ENCODE data around the gene KLHL40.

KLHL40 gene

DNA sequence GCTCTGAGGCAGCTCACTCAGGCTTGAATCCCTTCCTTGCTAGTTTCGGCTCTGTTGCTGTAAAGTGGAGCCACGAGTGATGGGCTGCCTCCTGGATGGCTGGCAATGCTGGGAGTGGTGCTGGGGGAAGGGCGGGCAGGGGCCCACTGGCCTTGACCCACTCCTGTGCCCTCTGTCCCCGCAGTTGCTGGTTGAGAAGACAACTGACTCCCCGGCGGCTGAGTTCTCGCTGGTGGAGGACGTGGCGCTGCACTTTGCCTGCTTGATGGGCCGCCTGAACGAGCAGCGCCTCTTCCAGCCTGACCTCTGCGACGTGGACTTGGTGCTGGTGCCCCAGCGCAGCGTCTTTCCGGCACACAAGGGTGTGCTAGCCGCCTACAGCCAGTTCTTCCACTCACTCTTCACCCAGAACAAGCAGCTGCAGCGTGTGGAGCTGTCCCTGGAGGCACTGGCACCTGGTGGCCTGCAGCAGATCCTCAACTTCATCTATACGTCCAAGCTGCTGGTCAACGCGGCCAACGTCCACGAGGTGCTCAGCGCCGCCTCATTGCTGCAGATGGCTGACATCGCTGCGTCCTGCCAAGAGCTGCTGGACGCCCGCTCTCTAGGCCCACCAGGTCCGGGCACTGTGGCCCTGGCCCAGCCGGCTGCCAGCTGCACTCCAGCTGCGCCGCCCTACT, 27.1 kb upstream of the KLHL40 start:
- no peak for DNase-seq

DNA sequence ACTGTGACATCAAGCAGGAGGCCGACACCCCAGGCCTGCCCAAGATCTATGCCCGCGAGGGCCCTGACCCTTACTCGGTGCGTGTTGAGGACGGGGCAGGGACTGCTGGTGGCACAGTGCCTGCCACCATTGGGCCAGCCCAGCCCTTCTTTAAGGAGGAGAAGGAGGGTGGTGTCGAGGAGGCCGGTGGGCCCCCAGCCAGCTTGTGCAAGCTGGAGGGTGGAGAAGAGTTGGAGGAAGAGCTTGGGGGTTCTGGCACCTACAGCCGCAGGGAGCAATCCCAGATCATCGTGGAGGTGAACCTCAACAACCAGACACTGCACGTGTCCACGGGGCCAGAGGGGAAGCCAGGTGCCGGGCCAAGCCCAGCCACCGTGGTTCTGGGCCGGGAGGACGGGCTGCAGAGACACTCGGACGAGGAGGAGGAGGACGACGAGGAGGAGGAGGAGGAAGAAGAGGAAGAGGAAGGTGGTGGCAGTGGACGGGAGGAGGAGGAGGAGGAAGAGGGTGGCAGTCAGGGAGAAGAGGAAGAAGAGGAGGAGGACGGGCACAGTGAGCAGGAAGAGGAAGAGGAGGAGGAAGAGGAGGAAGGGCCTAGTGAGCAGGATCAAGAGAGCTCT, 26.5 kb upstream of the KLHL40 start:
- no peak for DNase-seq

DNA sequence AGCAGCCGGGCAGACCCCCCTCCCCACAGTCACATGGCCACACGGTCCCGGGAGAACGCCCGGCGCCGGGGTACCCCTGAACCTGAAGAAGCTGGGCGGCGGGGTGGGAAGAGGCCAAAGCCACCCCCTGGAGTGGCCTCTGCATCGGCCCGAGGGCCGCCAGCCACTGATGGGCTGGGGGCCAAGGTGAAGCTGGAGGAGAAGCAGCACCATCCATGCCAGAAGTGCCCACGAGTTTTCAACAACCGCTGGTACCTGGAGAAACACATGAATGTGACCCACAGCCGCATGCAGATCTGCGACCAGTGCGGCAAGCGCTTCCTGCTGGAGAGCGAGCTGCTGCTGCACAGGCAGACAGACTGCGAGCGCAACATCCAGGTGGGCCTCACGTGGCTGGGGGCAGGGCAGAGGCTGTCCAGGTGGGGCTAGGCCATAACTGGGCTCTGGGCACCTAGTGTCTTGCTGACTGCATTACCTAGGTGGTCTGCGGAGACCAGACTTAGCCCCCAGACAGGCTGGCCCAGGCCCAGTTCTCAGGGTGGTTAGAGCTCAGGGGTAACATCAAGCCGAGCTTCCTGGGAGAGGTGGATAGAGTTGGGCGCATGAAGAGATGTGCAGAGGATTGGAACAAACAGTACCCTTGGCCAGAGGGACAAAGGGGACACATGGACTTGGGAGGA, 25.7 kb upstream of the KLHL40 start:
- DNase-seq, result no peak

DNA sequence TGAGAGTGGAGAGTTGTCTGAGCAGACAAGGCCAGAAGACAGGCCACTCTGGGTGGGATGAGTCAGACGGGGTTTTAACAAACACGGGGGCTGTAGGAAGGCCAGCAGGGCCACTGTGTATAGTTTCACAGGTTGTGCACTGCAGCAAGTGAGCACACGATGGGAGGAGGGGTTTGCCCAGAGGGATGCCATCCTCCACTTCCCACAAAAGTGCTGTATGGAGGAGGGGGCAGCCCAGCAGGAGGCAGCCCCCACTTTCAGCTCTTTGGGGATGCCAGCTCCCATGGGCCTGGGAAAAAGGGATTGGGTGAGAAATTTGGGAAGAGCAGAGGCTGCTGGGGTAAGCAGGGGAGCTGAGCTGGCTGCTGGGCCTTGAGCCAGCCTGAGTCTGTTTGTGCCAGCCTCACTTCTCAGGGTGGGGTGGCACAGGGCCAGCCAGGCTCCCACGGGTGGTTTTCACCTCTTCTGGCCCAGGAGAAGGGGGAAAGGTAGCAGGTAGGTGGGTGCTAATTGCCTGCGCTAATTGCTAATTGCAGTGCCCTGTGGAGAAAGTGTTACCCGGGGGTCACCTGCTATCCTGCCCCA, 25.1 kb upstream of the KLHL40 start:
- peak; percentile 25 for DNase-seq

DNA sequence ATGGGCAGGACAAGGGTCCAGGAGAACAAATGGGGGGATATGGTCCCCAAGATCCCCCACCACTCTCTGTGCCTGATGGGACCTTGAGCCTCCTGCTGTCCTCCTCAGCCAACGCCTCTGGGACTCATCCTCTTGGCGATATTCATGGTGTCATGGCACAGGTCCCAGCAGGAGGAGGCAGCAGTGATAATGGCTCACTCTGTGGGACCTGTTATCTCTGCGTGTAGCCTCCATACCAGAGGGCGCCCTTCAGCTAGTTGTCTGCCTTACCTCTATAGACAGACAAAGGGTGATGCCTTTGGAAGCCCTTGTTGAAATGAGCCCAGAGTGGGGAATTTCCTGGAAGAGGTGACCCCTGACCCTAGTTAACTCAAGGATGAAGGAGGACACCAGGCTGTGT, 24.4 kb upstream of the KLHL40 start:
- no peak for DNase-seq

DNA sequence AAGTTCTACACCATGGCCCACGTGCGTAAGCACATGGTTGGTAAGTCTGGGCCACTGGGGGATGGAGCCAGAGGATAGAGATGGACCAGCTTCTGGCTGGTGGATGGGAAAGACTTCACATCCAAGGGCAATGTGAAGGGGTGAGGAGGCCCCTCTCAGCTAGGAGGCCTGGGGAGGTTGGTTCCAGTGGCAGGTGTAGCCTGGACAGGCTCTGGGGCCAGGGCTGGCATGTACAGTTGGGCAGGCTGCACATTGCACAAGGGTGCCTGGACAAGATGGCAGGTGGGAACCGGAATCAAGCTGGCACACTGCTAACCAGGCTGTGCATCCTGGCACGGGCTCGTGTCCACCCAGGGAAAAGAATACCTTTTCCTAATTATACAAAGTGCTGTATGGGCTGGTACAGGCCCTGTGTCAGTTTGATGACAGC, 23.7 kb upstream of the KLHL40 start:
- no peak for DNase-seq

DNA sequence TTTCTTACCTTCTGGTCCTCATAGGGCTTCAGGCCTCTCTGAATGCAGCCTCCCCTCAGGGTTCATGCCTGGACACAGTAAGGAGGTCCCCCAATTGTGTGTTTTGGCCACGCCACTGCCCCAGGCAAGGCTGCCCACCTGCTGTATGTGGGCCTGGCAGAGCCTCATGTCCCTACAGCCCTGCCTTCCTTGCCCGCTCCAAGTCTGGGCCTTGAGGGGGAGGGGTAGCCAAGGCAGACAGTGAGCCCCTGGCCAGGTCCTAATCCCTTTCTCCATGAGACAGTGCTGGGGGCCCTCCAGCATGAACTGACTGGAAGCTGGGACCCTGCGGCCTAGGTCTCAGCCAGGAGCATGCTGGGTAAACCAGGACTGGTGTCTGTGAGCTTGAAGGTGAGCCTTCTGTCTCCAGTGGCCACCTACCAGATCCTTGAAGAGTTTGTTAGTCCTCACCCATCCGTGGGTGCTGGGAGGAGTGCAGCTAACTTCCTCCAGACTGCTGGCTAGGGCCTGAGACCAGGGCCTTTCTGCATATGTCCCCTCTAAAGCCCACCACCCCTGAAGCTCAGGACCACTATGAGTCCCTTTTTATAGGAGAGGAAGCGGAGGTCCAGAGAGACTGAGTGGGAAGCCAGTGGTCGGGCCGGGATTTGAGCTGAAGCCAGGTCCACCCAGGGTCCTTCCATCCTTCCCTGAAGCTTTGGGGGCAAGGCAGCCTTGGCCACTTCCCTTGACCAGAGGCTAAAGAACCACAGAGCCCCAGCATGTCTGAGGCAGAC, 23.1 kb upstream of the KLHL40 start:
- DNase-seq, result no peak

DNA sequence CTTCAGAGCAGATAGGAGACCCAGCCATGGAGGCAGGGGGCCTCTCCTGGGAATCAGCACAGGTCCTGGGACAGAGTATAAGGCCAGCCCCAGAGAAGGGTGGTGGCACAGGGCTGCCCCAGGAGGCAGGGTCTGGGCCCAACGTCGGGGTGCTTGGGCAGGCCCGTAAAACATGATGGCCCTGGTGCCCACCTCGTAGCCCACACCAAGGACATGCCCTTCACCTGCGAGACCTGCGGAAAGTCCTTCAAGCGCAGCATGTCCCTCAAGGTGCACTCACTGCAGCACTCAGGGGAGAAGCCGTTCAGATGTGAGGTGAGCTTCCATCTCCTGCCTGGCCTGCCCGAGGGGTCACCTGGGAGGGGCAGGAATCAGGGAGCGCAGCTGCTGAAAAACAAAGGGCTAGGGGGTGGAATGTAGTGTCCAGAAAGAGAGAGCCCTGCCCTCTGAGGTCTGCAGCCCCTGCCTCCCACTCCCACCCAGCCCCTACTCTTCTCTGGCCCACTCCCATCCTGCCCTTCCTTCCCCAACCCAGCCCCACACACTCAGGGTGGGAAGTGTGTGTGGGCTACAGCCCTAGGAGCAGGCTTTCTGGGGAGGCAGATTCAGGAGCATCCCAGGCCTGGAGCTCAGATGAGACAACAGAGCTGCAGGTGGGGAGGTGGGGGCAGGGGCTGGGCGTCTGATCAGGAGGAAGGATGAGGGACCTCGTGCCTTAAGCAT, 22.4 kb upstream of the KLHL40 start:
- no peak for DNase-seq

DNA sequence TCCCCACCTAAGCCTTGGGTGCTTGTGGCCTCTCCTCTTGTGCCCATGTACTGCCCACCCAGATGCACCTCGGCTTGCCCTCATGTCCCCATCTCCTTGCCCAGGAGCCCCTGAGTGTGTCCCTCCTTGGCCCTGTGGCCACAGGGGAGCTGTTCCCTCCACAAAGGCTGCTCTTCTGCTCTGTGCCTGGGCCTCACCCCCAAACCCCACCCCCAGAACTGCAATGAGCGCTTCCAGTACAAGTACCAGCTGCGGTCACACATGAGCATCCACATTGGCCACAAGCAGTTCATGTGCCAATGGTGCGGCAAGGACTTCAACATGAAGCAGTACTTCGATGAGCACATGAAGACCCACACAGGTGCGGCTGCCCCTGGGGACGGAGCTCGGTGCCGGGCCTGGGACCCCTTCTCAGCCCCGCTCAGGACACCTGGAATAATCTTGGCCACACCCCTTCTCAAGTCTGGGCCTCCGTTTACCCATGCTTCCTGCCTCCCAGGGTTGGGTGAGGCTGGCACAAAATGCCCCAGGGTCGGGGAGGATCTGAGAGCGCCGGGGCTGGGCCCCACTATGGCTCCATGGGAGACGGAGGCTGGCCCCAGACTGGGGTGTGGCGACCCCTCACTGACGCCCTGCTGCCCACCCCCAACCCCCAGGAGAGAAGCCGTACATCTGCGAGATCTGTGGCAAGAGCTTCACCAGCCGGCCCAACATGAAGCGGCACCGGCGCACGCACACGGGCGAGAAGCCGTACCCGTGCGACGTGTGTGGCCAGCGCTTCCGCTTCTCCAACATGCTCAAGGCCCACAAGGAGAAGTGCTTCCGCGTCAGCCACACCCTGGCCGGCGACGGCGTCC, 21.5 kb upstream of the KLHL40 start:
- no peak for DNase-seq

DNA sequence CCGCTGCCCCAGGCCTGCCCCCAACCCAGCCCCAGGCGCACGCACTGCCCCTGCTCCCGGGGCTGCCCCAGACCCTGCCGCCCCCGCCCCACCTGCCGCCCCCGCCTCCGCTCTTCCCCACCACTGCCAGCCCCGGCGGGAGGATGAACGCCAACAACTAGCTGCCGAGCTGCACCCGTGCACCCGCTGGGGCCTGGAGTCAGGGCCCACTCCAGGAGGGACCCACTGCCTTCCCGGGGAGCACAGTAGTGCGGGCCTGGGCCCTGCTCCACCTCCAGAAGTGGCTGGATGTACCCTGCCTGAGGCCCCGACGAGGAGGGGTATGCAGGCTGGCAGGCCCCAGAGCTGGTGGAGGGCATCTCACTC, 20.9 kb upstream of the KLHL40 start:
- DNase-seq, result no peak

DNA sequence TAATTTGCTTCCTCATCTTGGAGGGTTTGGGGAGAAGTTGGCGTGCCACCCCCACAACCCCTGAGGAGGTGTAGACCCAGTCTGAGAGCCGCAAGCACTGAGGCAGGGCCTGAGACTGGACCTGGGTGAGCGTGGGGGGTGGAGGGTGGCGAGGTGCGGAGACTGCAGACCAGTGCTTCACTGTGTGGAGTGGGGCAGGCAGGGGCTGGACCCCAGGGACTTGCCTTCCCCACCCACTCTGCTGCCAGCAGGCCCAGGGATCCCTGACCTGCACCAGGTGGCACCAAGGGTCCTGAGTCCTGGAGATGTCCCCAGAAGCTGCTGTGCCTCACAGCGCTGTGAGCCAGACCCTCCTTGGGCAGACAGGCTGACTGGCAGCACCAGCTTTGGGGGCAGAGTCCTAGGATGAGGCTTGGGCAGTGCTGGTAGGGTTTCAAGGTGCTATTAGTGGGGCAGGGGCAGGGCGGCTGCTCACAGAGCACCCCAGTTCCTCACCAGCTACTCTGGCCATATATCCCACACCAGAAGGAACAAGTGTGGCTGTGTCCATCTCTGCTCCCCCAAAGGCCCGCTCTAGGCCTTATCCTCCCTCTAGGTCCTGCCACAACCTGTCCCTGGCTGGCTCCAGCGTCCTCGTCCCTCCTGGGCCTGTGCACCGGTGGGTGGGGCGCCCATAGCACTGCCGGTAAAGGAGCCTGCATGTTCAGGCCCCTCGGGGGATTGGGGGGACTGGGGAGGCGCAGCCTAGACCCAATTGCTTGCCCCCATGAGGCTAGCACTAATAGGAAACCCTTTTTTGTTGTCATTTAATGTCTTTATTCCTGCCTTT, 20.1 kb upstream of the KLHL40 start:
- no peak for DNase-seq

DNA sequence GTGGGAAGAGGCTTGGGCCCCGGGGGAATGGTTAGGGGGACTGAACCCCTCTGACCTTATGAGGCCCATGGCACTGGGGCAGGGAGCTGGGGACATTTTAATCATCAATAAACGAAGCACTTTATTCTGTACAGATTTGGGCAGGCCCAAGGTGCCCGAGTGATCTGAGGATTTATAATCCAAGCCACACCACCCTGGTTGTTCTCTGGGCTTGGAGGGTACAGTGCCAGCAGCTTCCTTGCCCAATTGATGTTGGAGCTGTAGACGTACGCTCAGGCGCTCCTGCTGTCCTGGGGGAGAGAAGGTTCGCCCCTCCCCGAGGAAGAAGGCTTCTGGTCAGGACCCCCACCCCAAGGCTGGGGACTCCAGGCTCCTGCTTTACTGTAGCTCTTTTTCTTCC, 19.3 kb upstream of the KLHL40 start:
- no peak for DNase-seq

DNA sequence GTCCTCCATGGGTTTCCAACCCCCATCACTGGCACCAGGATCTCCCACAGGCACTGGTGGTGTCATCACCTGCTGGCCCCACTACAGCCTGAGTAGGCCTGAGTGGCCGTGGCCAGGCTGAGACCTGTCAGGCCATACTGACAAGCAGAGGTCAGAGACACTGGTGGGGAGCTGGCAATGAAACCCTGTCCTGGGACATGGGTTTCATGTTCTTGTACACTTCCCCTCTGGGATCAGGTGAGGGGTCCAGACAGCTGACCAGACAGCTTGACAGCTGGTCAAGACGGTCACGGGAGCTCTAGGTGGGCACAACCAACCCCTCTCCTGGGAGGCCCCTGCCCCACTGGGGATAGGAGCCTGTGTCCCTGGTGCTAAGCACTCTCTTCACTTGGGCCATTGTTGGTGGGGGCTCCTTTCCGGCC, 18.7 kb upstream of the KLHL40 start:
- DNase-seq, result no peak

DNA sequence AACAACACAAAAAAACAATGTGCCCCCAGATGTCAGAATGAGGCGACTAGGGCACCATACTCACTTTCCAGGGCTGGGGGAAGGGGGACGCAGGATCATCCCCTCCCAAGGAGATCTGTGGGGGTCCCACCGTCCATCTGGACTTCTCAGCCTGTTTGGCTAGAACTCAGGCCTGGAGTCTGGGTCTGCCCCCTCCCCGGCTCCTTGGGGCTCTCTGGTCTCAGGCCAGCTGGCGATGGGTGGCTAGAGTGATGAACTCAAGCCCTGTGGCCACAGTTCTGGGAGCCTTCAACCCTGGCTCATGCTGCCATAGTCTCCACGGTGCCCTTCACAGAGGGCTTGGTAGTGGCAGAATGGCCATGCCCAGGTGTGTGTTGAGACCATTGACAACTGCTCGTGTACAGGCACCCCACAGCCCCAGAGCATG, 18.2 kb upstream of the KLHL40 start:
- DNase-seq, result no peak

DNA sequence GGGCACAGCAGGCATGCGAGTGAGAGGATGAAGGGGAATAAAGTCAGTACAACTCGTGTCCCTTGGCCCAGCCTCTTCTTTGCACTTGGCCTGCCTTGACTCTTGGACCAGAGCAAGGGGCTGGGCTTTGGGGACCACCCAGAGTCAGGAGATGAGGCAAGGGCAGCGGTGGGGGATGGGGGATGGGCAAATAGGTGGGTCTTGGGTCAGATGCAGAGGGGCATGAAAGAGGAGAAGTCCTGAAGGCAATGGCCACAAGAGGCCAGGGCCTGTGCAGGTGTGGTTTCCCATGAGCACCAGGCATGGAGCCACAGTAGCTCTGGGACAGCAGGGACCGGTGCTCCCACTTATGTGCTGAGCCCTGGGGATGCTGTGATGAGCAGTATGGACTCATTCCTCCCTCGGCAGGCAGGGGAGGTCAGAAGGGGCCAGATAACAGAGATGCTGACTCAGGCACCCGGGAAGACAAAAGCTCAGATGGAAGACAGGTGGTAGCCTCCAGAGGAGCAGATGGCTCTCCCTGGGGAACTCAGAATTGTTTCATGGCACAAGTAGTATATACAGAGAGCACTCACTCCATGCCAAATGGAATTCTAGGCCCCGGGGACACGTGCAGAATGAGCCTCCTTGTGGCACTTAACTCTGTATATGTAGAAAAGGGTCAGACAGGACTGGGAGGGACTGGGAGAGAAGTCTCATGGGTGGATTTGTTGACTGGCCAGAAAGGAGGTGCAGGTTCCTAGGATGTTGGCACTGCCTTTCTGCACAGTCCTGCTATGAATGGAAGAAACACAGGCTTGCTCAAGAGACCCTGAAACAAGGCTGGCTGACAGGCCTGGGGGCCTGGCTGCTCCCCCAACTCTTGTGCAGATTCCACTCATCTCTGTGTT, 17.6 kb upstream of the KLHL40 start:
- peak; percentile 20 for DNase-seq

DNA sequence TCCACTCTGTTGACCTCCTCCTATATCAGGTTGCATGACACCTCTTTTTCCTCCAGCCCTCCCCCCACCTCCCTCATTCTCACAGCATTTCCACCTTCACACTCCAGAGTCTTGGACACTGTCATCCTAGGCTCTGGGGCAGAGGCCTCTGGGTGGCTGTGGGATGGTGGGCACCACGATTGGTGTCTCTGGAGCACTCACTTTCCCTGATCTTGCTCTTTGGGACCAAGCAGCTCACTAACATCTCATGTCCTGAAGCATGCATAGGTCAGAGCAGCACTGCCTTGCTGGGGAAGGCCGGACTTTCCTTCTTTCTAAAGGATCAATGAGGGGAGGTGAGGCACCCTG, 16.9 kb upstream of the KLHL40 start:
- no peak for DNase-seq

DNA sequence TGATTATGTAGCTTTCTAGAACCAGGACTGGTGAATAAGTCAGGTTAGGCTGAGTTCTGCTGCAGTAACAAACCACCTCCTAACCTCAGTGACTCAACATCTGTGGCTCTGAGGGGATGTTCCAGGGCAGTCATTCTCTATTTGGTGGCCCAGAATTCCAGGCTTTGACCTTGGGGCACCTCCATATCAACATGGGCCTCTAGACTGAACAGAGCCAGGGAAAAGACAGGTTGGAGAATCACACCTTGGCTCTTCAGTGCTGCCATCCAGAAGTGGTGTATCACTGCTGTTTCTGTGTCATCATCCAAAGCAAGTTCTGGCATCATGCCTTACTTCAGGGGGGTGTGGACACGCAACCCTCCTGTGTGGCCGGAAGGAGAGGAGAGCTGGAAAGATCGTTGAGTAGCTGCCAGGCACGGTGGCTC, 16.5 kb upstream of the KLHL40 start:
- DNase-seq, result no peak

DNA sequence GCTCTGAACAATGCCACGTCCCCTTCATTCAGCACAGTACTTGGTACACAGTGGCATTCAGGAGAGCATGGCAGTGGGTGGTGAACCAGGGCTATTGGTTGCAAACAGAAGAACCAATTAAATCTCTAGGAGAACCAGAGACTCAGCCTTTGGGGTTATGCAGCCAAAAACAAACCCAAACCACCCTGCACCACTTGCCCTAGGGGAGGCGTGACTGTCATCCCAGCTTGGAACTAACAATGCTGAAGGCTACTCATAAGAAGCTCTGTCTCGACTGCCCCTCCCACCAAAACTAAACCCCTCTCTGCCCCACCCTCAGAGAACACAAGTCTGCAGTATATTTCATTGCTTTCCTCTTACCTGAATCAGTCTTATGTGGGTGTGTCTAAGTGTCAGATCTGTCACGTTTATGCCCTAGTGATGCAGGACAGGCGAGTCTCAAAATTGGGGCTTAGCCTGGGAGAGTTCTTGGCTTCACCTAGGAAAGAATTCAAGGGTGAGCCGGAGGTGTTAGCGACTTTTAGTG, 15.2 kb upstream of the KLHL40 start:
- DNase-seq, result no peak

DNA sequence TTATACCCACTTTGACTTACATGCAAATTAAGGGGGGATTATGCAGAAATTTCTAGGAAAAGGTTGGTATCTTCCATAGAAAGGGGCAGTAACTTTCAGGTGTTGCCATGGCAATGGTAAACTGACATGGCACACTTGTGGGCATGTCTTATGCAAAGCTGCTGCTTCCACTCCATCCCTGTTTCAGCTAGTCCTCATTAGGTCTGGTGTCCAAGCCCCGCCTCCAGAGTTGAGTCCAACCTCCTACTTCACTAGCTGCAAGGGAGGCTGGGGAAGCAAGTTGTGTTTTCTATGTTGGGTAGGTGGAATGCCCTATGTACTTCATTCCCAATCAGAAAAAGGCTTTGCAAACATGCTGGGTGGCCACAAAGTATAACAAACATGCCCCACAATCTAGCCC, 14.7 kb upstream of the KLHL40 start:
- no peak for DNase-seq
